ENCODE measurements around the gene P2RX1. TPM values are rescaled to one million over a fixed set of nuclear protein-coding genes. Genes with fewer than 3 reads are reported as not detected.

The P2RX1 gene
- total and polyA plus RNA-seq, 2 experiments from 2014 or later, result 0.31 to 2.2 TPM

DNA sequence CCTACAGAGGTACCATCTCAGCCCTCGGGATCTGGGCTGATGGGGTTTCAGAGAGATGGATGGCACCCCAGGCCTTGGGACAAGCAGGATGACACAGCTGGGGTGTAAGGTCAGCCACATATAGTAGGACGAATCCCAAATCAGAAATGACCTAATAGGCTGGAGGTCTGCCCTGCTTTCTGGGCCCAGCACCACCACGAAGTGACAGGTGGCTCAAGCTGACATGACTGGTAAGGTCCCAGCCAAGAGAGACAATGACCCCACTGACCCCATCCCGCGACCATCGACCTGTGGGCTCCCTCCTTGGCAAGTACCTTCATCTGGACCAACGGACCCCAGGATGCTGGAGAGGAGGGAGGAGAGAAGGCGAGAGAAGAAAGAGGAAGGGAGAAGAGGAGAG, 39.0 kb downstream of the P2RX1 start:
- no peaks in the 10 kb centered on the region; the same call in 2 of the 3 replicates for H3K4me1 Mint-ChIP-seq

More for the DNA sequence above, 39.0 kb downstream of the P2RX1 start:
- DNase-seq (ENCODE audit: low spot score) (no peak), ATAC-seq (no peak)
- Histone ChIP-seq H3K79me2 (replicated peaks; ENCODE audit: insufficient read depth) (no peaks in the 10 kb centered on the region), H2AFZ (no peak overlapping the region), H3K4me1 (ENCODE audit: insufficient read depth) (no peaks in the 10 kb centered on the region), H3K27me3 (ENCODE audit: insufficient read depth) (no peaks in the 10 kb centered on the region), H3K36me3 (ENCODE audit: insufficient read depth) (0 out of 2 replicates have a peak, but pooled peaks cover 3% of the 10 kb centered on the region), H3K4me3 (no peak overlapping the region), H3K27ac (ENCODE audit: low read depth) (no peak overlapping the region), H3K4me2 (no peak overlapping the region), H3K9me2 (ENCODE audit: insufficient read depth) (no peaks in the 10 kb centered on the region), H3F3A (replicated peaks; ENCODE audit: low read depth) (no peaks in the 10 kb centered on the region), H4K20me1 (replicated peaks; ENCODE audit: insufficient read depth) (no peaks in the 10 kb centered on the region; the same call in 1 of the 2 replicates)
- Mint-ChIP-seq H3K27ac (no peak overlapping the region), H3K9me3 (no peaks in the 10 kb centered on the region), H3K27me3 (ENCODE audit: insufficient read depth, low read depth, poor library complexity) (peaks cover 12% of the 10 kb centered on the region), H3K36me3 (ENCODE audit: low read depth) (peaks cover 20% of the 10 kb centered on the region), H3K4me3 (no peak overlapping the region)
- TF ChIP-seq, protein P1, sequence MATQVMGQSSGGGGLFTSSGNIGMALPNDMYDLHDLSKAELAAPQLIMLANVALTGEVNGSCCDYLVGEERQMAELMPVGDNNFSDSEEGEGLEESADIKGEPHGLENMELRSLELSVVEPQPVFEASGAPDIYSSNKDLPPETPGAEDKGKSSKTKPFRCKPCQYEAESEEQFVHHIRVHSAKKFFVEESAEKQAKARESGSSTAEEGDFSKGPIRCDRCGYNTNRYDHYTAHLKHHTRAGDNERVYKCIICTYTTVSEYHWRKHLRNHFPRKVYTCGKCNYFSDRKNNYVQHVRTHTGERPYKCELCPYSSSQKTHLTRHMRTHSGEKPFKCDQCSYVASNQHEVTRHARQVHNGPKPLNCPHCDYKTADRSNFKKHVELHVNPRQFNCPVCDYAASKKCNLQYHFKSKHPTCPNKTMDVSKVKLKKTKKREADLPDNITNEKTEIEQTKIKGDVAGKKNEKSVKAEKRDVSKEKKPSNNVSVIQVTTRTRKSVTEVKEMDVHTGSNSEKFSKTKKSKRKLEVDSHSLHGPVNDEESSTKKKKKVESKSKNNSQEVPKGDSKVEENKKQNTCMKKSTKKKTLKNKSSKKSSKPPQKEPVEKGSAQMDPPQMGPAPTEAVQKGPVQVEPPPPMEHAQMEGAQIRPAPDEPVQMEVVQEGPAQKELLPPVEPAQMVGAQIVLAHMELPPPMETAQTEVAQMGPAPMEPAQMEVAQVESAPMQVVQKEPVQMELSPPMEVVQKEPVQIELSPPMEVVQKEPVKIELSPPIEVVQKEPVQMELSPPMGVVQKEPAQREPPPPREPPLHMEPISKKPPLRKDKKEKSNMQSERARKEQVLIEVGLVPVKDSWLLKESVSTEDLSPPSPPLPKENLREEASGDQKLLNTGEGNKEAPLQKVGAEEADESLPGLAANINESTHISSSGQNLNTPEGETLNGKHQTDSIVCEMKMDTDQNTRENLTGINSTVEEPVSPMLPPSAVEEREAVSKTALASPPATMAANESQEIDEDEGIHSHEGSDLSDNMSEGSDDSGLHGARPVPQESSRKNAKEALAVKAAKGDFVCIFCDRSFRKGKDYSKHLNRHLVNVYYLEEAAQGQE (IDR thresholded peaks at IDR 0.05; ENCODE audit: unreplicated experiment), result no peak
- no peak for TF ChIP-seq POLR2AphosphoS5 (IDR thresholded peaks at IDR 0.05; ENCODE audit: low read depth)
- no peak for TF ChIP-seq NANOG (IDR thresholded peaks at IDR 0.05; ENCODE audit: borderline replicate concordance)
- no peak for TF ChIP-seq JUNB (IDR thresholded peaks at IDR 0.05; ENCODE audit: unreplicated experiment)
- no peak for TF ChIP-seq CREB1 (CRISPR knock-in tag; IDR thresholded peaks at IDR 0.05; ENCODE audit: low read depth)
- no peak for TF ChIP-seq EZH2 (IDR thresholded peaks at IDR 0.05; ENCODE audit: low read depth, unreplicated experiment)
- no peak for TF ChIP-seq ZNF114 (CRISPR knock-in tag; IDR thresholded peaks at IDR 0.05)
- TF ChIP-seq, protein P2, sequence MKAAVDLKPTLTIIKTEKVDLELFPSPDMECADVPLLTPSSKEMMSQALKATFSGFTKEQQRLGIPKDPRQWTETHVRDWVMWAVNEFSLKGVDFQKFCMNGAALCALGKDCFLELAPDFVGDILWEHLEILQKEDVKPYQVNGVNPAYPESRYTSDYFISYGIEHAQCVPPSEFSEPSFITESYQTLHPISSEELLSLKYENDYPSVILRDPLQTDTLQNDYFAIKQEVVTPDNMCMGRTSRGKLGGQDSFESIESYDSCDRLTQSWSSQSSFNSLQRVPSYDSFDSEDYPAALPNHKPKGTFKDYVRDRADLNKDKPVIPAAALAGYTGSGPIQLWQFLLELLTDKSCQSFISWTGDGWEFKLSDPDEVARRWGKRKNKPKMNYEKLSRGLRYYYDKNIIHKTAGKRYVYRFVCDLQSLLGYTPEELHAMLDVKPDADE (IDR thresholded peaks at IDR 0.05), result no peak
- TF ChIP-seq, protein P3, sequence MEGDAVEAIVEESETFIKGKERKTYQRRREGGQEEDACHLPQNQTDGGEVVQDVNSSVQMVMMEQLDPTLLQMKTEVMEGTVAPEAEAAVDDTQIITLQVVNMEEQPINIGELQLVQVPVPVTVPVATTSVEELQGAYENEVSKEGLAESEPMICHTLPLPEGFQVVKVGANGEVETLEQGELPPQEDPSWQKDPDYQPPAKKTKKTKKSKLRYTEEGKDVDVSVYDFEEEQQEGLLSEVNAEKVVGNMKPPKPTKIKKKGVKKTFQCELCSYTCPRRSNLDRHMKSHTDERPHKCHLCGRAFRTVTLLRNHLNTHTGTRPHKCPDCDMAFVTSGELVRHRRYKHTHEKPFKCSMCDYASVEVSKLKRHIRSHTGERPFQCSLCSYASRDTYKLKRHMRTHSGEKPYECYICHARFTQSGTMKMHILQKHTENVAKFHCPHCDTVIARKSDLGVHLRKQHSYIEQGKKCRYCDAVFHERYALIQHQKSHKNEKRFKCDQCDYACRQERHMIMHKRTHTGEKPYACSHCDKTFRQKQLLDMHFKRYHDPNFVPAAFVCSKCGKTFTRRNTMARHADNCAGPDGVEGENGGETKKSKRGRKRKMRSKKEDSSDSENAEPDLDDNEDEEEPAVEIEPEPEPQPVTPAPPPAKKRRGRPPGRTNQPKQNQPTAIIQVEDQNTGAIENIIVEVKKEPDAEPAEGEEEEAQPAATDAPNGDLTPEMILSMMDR (conservative IDR thresholded peaks at IDR 0.05; ENCODE audit: low read depth in 2 of 2), result no peak
- TF ChIP-seq STAT1 (IDR thresholded peaks at IDR 0.05; ENCODE audit: unreplicated experiment), result no peak
- TF ChIP-seq, protein P4, sequence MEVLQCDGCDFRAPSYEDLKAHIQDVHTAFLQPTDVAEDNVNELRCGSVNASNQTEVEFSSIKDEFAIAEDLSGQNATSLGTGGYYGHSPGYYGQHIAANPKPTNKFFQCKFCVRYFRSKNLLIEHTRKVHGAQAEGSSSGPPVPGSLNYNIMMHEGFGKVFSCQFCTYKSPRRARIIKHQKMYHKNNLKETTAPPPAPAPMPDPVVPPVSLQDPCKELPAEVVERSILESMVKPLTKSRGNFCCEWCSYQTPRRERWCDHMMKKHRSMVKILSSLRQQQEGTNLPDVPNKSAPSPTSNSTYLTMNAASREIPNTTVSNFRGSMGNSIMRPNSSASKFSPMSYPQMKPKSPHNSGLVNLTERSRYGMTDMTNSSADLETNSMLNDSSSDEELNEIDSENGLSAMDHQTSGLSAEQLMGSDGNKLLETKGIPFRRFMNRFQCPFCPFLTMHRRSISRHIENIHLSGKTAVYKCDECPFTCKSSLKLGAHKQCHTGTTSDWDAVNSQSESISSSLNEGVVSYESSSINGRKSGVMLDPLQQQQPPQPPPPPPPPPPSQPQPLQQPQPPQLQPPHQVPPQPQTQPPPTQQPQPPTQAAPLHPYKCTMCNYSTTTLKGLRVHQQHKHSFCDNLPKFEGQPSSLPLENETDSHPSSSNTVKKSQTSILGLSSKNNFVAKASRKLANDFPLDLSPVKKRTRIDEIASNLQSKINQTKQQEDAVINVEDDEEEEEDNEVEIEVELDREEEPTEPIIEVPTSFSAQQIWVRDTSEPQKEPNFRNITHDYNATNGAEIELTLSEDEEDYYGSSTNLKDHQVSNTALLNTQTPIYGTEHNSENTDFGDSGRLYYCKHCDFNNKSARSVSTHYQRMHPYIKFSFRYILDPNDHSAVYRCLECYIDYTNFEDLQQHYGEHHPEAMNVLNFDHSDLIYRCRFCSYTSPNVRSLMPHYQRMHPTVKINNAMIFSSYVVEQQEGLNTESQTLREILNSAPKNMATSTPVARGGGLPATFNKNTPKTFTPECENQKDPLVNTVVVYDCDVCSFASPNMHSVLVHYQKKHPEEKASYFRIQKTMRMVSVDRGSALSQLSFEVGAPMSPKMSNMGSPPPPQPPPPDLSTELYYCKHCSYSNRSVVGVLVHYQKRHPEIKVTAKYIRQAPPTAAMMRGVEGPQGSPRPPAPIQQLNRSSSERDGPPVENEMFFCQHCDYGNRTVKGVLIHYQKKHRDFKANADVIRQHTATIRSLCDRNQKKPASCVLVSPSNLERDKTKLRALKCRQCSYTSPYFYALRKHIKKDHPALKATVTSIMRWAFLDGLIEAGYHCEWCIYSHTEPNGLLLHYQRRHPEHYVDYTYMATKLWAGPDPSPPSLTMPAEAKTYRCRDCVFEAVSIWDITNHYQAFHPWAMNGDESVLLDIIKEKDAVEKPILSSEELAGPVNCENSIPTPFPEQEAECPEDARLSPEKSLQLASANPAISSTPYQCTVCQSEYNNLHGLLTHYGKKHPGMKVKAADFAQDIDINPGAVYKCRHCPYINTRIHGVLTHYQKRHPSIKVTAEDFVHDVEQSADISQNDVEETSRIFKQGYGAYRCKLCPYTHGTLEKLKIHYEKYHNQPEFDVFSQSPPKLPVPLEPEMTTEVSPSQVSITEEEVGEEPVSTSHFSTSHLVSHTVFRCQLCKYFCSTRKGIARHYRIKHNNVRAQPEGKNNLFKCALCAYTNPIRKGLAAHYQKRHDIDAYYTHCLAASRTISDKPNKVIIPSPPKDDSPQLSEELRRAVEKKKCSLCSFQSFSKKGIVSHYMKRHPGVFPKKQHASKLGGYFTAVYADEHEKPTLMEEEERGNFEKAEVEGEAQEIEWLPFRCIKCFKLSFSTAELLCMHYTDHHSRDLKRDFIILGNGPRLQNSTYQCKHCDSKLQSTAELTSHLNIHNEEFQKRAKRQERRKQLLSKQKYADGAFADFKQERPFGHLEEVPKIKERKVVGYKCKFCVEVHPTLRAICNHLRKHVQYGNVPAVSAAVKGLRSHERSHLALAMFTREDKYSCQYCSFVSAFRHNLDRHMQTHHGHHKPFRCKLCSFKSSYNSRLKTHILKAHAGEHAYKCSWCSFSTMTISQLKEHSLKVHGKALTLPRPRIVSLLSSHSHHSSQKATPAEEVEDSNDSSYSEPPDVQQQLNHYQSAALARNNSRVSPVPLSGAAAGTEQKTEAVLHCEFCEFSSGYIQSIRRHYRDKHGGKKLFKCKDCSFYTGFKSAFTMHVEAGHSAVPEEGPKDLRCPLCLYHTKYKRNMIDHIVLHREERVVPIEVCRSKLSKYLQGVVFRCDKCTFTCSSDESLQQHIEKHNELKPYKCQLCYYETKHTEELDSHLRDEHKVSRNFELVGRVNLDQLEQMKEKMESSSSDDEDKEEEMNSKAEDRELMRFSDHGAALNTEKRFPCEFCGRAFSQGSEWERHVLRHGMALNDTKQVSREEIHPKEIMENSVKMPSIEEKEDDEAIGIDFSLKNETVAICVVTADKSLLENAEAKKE (CRISPR knock-in tag; IDR thresholded peaks at IDR 0.05), result no peak
- TF ChIP-seq EZH2phosphoT487 (IDR thresholded peaks at IDR 0.05; ENCODE audit: unreplicated experiment), result no peak
- TF ChIP-seq ZNF331 (CRISPR knock-in tag; IDR thresholded peaks at IDR 0.05; ENCODE audit: low read depth), result no peak
